H7 (cell line): Measurements from ENCODE around the gene ZNF579. TPM values are rescaled to one million over a fixed set of nuclear protein-coding genes. Genes with fewer than 3 reads are reported as not detected.

Experiments used
- DNase-seq: peaks from one replicate; pipeline ENCODE4 v3.0.0; 2012
- H3K27me3 ChIP-seq: 2 replicates; pipeline ENCODE4 v1.6.0; 2011; ENCODE audit warnings: mild to moderate bottlenecking, low read length; ENCODE audit not compliant: control insufficient read depth, insufficient read depth
- H3K36me3 ChIP-seq: replicated peaks from 2 replicates; pipeline ENCODE4 v1.5.1; 2011; ENCODE audit warnings: low read length; ENCODE audit not compliant: control insufficient read depth, insufficient read depth
- H3K4me3 ChIP-seq: 2 replicates; pipeline ENCODE4 v1.5.1; 2011; ENCODE audit warnings: low read depth, mild to moderate bottlenecking, control low read depth, low read length, moderate library complexity; ENCODE audit not compliant: insufficient read depth
- total RNA-seq: library from RNA; depleted of rRNA; stranded (reverse); fragments of >200 nt; shearing (Covaris generic); gene quantifications from 2 replicates; pipeline ENCODE4 v1.2.3, GENCODE V29; 2014; rRNA removed

Gene ZNF579, protein sequence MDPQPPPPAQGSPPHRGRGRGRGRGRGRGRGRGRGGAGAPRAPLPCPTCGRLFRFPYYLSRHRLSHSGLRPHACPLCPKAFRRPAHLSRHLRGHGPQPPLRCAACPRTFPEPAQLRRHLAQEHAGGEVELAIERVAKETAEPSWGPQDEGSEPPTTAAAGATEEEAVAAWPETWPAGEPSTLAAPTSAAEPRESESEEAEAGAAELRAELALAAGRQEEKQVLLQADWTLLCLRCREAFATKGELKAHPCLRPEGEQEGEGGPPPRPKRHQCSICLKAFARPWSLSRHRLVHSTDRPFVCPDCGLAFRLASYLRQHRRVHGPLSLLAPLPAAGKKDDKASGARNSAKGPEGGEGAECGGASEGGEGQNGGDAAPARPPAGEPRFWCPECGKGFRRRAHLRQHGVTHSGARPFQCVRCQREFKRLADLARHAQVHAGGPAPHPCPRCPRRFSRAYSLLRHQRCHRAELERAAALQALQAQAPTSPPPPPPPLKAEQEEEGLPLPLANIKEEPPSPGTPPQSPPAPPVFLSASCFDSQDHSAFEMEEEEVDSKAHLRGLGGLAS
- total RNA-seq: 17.2 and 20.5 TPM in 2 replicates

DNA sequence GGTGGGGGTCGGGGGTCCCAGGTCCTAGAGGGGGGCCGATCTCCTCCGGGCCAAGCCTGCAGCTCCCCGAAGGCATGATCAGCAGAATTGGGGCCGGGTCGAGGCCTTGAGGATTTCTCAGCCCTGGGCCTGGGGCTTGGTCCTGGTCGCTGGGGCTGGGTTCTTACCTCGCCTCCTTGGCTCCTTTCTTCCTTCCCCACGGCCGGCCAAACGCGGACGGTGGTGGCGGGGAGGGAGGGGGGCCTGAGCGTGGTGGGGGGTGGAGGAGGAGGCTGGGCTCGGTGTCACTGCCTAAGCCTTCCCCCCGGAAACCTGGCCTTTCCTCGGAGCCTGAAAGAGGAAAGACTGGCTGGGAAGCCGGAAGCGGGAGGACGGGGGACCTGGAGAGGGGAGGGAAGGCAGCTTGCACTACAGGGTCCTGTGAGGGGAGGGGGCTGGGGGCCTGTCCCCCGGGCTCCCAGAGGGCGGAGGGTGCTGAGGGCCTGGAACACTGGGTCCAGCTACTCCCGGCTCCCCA is at the start of gene ZNF579:
TSS of gene ZNF579 (minus strand) at position 221 of the 517 bp plus-strand sequence. CDS start 1,209 bp downstream, outside the sequence.
- Histone ChIP-seq H3K36me3 (peaks cover 7% of the 10 kb centered on the region), H3K27me3 (no peaks in the 10 kb centered on the region; the same call in 1 of the 2 replicates), H3K4me3 (peak within 1 kb of the TSS; percentile 97)
- peak; percentile 94 for DNase-seq

DNA sequence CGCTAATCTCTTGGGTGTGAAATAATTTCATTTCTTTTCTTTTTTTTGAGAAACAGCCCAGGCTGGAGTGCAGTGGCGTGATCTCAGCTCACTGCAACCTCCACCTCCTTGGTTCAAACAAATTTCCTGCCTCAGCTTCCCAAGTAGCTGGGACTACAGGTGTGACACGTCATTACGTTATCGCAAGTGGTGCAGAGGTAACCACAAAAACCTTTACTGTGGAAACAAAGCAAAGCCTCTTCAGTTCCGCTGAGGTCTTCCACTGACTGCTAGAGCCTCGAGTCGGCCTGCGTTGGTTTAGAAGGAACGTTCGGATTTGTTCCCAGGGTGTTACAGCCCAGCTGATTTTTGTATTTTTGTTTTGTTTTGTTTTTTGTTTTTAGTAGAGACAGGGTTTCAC is 45.7 kb upstream of the ZNF579 start:
- DNase-seq: no peak
- H3K27me3 ChIP-seq: no peaks in the 10 kb centered on the region
- H3K36me3 ChIP-seq: no peaks in the 10 kb centered on the region; the same call in 1 of the 2 replicates
- H3K4me3 ChIP-seq: no peak overlapping the region

DNA sequence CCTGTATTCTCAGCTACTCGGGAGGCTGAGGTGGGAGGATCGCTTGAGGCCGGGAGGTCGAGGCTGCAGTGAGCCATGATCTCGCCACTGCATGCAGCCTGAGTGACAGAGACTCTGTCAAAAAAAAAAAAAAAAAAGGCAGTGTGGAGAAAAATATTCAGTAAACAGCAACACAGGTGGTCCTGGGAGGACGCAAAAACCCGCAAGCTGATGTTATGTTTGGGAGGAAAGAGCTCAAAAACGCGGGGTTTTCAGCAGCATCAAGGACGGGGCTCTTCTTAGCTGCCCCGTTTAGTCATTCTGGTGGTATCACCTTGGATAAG is 44.3 kb upstream of the ZNF579 start:
- H3K4me3 ChIP-seq: peak overlapping the region; percentile 40
- no peaks in the 10 kb centered on the region for H3K27me3 ChIP-seq
- H3K36me3 ChIP-seq: peaks cover 3% of the 10 kb centered on the region
- peak; percentile 11 for DNase-seq

DNA sequence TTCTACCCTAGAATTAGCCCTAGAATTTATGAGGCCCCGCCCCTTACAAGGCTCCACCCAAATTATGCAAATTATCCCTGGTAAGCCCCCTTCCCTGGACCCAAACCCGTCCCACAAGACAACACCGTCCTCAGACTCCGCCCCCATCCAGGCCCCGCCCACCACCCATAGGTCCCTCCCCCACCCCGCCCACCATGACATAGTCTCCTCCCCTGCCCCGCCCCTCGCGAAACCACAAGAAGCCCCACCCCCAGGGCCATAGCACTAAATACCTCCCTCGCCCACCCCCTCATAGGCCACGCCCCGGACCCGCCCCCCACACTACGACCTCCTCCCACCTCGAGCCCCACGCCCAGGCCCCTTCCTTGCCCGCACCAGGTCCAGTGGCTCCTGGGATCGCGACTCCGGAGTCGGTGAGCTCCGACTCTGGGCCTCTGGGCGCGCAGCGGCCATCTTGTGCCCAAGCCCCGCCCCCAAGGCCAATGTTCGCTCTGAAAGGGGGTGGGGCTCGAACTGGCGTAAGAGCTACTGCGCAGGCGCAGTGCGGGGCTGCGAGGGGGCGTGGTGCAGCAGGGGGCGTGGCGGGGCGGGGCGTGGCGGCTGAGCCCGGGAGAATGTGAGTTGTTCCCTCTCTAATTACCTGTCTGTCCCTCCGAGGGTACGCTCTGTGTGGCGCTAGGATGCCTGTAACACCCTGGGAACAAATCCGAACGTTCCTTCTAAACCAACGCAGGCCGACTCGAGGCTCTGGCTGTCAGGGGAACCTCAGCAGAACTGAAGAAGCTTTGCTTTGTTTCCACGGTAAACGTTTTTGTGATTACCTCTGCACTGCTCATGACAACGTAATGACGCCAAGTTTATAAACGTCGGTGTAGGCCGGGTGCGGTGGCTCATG is 43.7 kb upstream of the ZNF579 start, which contains the start of gene ZNF784:
TSS of gene ZNF784 (minus strand) at position 458 of the 895 bp plus-strand sequence. CDS start at position 453, 5 bp downstream.
- peak; percentile 99 for DNase-seq
- Histone ChIP-seq H3K36me3 (peaks cover 3% of the 10 kb centered on the region), H3K27me3 (no peaks in the 10 kb centered on the region), H3K4me3 (peak within 1 kb of the TSS; percentile 56)

DNA sequence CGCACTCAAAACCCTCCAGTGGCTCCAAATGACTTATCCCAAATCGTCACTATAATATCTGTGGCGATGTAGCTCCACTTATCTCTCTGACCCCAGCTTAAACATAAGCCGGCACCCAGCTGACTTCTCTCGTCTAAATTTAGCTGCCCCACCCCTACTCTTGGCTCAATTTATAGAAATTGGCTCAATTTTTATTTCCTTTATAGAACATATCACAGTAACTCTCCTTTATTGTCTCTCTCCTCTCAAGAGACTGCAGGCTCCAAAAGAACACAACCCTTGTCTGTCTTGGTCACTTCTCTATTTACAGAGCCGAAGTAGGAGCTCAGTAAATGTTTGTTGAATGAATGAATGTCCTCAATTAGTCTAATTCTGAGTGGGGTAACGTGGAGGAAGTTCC is 42.9 kb upstream of the ZNF579 start:
- H3K4me3 ChIP-seq: 0 out of 2 replicates have a peak overlapping the region, but pooled peaks have one; percentile 0
- H3K27me3 ChIP-seq: no peaks in the 10 kb centered on the region
- H3K36me3 ChIP-seq: peaks cover 3% of the 10 kb centered on the region
- DNase-seq: no peak

DNA sequence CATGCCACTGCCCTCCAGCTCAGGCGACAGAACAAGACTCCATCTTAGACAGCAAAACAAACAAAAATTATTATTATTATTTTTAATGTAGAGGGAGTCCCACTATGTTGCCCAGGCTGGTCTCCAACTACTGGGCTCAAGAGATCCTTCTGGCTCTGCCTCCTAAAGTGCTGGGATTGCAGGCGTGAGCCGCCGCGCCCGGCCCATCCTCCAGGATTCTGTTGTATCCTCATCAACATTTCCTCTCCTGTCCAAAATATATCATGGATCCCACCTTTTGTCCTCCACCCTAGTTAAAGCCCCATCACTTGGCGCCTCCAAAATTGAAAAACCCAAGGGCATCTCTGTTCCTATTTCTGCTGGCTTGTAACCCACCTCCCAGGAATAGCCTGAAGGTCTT is 42.5 kb upstream of the ZNF579 start:
- H3K4me3 ChIP-seq: no peak overlapping the region
- no peaks in the 10 kb centered on the region for H3K27me3 ChIP-seq
- peaks cover 3% of the 10 kb centered on the region for H3K36me3 ChIP-seq
- no peak for DNase-seq

DNA sequence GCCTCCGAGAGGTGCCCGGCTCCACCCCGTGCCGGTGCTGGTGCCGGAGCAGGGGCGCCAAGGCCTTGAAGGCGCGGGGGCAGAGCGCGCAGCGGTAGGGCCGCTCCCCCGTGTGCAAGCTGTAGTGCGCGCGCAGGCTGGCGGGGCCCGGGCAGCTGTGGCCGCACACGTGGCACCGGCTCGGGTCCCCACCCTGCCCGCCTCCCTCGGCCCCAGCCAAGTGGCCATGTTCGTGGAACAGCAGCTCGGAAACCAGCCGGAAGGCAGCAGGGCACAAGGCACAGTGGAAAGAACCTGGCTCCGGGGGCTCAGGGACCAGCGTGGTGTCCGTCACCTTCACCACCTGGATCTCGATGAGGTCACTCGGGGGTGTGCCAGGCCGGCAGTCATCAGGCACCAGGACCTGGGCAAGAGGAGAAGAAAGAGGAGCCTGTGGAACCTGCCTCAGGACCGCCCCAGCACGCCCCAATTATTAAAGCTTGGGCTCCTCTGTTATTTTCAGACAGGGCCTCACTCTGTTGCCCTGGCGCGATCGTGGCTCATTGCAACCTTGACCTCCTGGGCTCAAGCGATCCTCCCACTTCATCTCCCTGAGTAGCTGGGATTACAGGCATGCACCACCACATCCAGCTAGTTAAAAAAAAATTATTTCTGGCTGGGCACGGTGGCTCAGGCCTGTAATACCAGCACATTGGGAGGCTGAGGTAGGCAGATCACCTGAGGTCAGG is 41.8 kb upstream of the ZNF579 start:
- Histone ChIP-seq H3K36me3 (peaks cover 3% of the 10 kb centered on the region), H3K4me3 (no peak overlapping the region), H3K27me3 (no peaks in the 10 kb centered on the region)
- DNase-seq: peak; percentile 54

DNA sequence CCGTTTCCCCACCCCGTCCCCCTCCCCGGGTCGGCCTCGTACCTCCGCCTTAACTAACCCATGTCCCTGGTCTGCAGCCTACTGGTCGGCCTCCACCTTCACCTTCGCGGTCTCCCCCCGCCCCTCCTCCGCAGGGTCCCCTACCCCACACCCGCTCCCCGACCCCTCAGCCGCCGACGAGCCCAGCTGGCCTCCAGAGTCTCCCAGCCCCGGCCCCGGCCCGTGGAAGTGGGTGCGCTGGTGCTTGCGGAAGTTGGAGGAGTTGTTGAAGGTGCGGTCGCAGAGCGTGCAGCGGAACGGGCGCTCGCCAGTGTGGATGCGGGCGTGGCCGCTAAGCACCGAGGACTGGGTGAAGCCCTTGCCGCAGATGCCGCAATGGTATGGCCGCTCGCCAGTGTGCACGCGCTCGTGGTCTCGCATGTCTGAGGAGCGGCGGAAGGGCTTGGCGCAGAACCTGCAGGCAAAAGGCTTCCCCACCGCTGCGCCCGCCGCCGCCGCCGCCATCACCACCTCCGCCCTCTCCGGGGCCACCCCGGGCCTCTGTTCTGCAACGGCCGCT is 41.1 kb upstream of the ZNF579 start:
- Histone ChIP-seq H3K36me3 (peaks cover 3% of the 10 kb centered on the region), H3K4me3 (no peak overlapping the region), H3K27me3 (no peaks in the 10 kb centered on the region)
- DNase-seq: peak; percentile 55

DNA sequence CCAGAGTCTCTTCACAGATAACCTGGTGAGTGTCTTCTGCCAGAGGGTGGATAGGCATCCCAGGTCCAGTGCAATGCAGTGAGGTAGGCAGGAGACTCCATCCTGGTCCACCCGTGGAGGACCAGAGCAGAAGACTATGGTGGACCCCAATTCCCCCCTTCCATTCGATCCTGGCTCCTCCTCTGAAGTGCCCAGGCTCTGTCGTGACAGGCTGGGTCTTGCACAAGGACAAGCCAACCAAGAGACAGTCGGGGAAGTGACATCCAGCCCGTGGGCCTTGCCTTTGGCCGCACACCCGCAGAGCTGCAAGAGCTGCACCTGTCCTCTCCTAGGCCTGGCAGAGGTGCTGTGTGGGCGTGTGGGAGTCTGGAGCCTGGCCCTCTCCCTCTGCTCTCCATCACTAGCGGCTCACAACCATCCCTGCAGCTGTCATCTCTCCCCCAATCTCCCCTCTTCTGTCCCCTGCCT is 40.6 kb upstream of the ZNF579 start:
- H3K27me3 ChIP-seq: no peaks in the 10 kb centered on the region
- no peak for DNase-seq
- no peak overlapping the region for H3K4me3 ChIP-seq
- peaks cover 3% of the 10 kb centered on the region for H3K36me3 ChIP-seq

DNA sequence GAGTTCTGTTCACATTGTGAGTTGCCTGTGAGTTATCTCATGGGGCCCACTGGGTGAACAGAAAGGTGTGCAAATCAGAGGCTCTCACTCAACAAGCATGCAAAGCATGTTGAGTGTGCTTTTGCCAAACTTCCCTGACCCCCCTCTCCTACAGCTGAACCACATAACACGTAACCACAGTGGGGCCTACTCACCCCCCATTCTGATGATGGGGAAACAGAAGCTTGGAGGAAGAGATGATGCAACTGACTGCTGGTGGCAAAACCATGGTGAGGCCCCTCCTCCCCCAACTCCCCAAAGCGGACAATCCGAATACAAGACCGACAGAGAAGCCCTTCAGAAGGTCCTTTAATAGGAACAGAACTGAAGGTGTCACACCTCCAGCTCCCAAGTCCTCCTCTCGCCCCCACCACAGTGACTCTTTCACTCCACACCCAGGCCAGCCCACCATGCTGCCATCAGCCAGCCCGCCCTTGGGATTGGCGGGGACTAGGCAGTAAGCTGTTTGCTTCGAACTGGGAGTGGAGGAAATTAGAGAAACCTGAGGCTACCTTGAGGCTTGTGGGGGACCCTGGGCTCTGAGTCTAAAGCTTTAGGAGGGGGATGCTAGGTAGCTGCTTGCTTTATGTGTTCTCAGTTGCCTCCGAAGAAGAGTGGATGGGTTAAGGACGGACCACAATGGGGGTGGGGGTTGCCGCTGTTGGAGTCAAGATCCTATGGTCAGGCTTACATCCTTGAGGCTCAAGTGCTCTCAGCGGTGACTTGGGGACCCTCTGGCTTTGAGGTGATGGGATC is 40.0 kb upstream of the ZNF579 start:
- DNase-seq: peak; percentile 23
- peaks cover 3% of the 10 kb centered on the region for H3K36me3 ChIP-seq

DNA sequence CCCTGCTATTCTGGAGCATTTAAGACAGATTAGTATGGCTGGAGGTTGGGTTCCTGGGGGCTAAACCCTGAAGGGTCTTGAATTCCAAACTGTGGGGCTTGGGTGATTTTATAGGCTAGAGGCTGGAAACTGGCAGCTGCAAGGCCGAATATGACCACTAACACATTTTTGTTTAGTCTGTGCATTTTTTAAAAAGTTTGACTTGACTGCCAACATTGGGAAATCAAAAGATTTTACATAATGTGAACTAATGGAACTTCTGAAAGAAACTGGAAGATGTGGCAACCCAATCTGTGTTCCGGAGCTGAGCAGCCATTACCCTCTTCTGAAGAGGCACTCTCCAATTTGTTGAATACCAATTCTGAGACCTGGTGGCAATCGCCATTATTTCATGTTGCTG is 38.6 kb upstream of the ZNF579 start:
- H3K27me3 ChIP-seq: no peaks in the 10 kb centered on the region
- DNase-seq: no peak
- H3K36me3 ChIP-seq: peaks cover 3% of the 10 kb centered on the region
- no peak overlapping the region for H3K4me3 ChIP-seq

More for the DNA sequence above, 40.0 kb upstream of the ZNF579 start:
- Histone ChIP-seq H3K4me3 (no peak overlapping the region), H3K27me3 (no peaks in the 10 kb centered on the region)

DNA sequence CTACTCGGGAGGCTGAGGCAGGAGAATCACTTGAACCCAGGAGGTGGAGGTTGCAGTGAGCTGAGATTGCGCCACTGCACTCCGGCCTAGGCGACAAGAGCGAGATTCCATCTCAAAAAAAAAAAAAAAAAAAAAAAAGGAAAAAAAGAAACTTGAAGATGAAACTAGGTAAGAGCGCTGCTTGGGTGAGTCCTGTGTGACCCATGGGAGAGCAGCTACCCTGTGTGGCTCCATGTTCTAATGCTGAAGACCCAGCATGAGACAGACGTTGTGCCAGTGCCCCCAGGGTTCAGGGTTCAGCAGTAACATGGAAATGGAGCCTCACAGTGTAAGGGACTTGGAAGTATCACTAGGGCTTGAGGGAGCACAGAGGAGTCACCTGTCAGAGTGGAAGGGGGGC is 37.8 kb upstream of the ZNF579 start:
- H3K27me3 ChIP-seq: no peaks in the 10 kb centered on the region
- no peak overlapping the region for H3K4me3 ChIP-seq
- no peak for DNase-seq
- peaks cover 3% of the 10 kb centered on the region for H3K36me3 ChIP-seq

DNA sequence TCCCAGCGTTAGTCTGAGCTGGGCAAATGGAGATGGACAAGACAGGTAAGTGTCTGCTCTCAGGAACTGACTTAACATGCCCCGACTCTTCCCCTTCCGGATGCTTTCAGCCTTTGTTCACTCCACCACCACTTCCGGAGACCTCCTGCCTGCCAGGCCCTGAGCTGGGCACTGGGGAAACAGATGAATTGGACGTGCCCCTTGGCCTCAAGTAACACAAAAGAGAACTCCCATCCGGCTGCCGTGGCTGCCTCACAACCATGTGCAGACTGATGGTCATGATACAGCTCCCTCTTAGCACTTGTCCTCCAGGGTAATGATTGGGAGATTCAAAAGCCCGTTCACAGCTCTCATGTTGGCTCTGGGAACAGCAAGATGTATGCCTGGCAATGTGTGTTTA is 36.8 kb upstream of the ZNF579 start:
- no peak overlapping the region for H3K4me3 ChIP-seq
- H3K27me3 ChIP-seq: no peaks in the 10 kb centered on the region
- DNase-seq: no peak
- peaks cover 3% of the 10 kb centered on the region for H3K36me3 ChIP-seq
